SU-DHL-6 (cell line): ENCODE data around the gene AKR1B15.

ENCODE experiments used
- H2AFZ ChIP-seq: fragments of 200-600 bp; sonication (generic); 2 replicates; pipeline ENCODE4 v1.6.1; 2014; ENCODE audit warnings: low read depth, mild to moderate bottlenecking, moderate library complexity, mixed read lengths, antibody characterized with exemption, low read length; ENCODE audit not compliant: severe bottlenecking
- H3F3A ChIP-seq: fragments of 200-600 bp; shearing (Covaris generic); 2 replicates; pipeline ENCODE4 v1.6.0; 2016; ENCODE audit warnings: antibody characterized with exemption, mild to moderate bottlenecking; ENCODE audit not compliant: insufficient read depth
- H3K27ac ChIP-seq: fragments of 200-600 bp; sonication (generic); 2 replicates; pipeline ENCODE4 v1.5.1; 2016; ENCODE audit warnings: low read depth, mild to moderate bottlenecking, low read length, moderate library complexity, mixed read lengths
- H3K27me3 ChIP-seq: fragments of 200-600 bp; sonication (generic), shearing (Covaris generic); 2 replicates; pipeline ENCODE4 v1.6.0; 2014; ENCODE audit warnings: mild to moderate bottlenecking, low read length
- H3K36me3 ChIP-seq: fragments of 200-600 bp; sonication (generic); 2 replicates; pipeline ENCODE4 v1.6.1; 2014; ENCODE audit warnings: mild to moderate bottlenecking, low read length, mixed read lengths
- H3K4me2 ChIP-seq: fragments of 300-600, 200-600 bp; shearing (Covaris generic), sonication (generic); 2 replicates; pipeline ENCODE4 v1.6.0; 2014; ENCODE audit warnings: low read length, low read depth, mild to moderate bottlenecking; ENCODE audit not compliant: poor library complexity, severe bottlenecking
- H3K4me3 ChIP-seq: fragments of 200-600 bp; sonication (generic); 2 replicates; pipeline ENCODE4 v1.5.1; 2014; ENCODE audit warnings: antibody characterized with exemption, low read length, mild to moderate bottlenecking, mixed read lengths; ENCODE audit not compliant: insufficient read depth, poor library complexity, severe bottlenecking
- H3K79me2 ChIP-seq: fragments of 200-600 bp; sonication (generic); 2 replicates; pipeline ENCODE4 v1.6.1; 2014; ENCODE audit warnings: mild to moderate bottlenecking, low read length, moderate library complexity; ENCODE audit not compliant: insufficient read depth
- H3K9ac ChIP-seq: fragments of 200-600 bp; sonication (generic); 2 replicates; pipeline ENCODE4 v1.7.0; 2014; ENCODE audit warnings: mild to moderate bottlenecking, low read length
- H3K9me2 ChIP-seq: fragments of 200-600 bp; sonication (generic); replicated peaks from 2 replicates; pipeline ENCODE4 v1.6.1; 2014; ENCODE audit warnings: low read length; ENCODE audit not compliant: insufficient read depth
- H3K9me3 ChIP-seq: fragments of 200-600 bp; sonication (generic); 2 replicates; pipeline ENCODE4 v1.6.1; 2014; ENCODE audit warnings: low read length, mixed read lengths; ENCODE audit not compliant: insufficient read depth
- H4K20me1 ChIP-seq: fragments of 200-600 bp; sonication (generic); 2 replicates; pipeline ENCODE4 v1.6.1; 2014; ENCODE audit warnings: low read depth, mild to moderate bottlenecking, antibody characterized with exemption, low read length, moderate library complexity, mixed read lengths
- CTCF ChIP-seq: fragments of 200-600 bp; sonication (generic); IDR thresholded peaks from one replicate; pipeline ENCODE4 v1.5.1; 2017; ENCODE audit warnings: antibody characterized with exemption, mild to moderate bottlenecking, low read length, moderate library complexity; ENCODE audit not compliant: insufficient read depth, poor library complexity, severe bottlenecking
- EZH2phosphoT487 ChIP-seq: fragments of 200-600 bp; sonication (generic), shearing (Covaris generic); conservative IDR thresholded peaks from 2 replicates; pipeline ENCODE4 v1.6.1; 2018; ENCODE audit warnings: mild to moderate bottlenecking, antibody characterized with exemption, low read length, moderate library complexity, mixed read lengths

AKR1B15 gene

DNA sequence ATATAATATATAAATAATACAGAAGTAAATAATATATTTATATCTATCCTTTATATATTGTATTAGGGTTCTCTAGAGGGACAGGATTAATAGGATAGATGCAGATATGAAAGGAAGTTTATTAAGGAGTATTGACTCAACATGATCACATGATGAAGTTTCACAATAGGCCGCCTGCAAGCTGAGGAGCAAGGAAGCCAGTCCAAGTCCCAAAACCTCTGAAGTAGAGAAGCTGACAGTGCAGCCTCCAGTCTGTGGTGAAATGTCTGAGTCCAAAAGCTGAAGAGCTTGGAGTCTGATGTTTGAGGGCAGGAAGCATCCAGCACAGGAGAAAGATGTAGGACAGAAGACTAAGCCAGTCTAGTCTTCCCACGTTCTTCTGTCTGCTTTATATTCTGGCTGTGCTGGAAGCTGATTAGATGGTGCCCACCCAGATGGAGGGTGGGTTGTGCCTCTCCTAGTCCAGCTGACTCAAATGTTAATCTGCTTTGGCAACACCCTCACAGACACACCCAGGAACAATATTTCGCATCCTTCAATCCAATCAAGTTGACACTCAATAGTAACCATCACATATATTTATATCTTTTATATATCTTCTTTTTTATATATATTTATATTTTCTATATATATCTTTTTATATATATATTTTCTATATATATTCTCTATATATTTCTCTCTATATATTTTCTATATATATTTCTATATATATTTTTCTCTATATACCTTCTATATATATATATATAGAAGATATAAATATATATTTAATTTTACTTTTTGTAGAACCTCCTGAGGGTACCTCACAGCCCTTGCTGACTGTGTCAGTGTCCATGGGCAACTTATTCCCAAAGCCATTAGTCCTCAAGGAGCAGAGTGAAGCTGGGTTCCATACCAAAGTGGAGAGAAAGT lies 46.2 kb upstream of the AKR1B15 start:
- no peak overlapping the region for H2AFZ ChIP-seq
- no peak overlapping the region for H3K27ac ChIP-seq
- TF ChIP-seq CTCF (no peak), EZH2phosphoT487 (no peak)
- H3K4me3 ChIP-seq: no peak overlapping the region
- 0 out of 2 replicates have a peak, but pooled peaks cover 2% of the 10 kb centered on the region for H3K27me3 ChIP-seq
- no peaks in the 10 kb centered on the region for H4K20me1 ChIP-seq
- no peak overlapping the region for H3K4me2 ChIP-seq
- H3K9me2 ChIP-seq: no peaks in the 10 kb centered on the region
- H3K36me3 ChIP-seq: no peaks in the 10 kb centered on the region
- H3F3A ChIP-seq: no peaks in the 10 kb centered on the region
- H3K9me3 ChIP-seq: no peaks in the 10 kb centered on the region
- H3K9ac ChIP-seq: no peak overlapping the region
- H3K79me2 ChIP-seq: no peaks in the 10 kb centered on the region

DNA sequence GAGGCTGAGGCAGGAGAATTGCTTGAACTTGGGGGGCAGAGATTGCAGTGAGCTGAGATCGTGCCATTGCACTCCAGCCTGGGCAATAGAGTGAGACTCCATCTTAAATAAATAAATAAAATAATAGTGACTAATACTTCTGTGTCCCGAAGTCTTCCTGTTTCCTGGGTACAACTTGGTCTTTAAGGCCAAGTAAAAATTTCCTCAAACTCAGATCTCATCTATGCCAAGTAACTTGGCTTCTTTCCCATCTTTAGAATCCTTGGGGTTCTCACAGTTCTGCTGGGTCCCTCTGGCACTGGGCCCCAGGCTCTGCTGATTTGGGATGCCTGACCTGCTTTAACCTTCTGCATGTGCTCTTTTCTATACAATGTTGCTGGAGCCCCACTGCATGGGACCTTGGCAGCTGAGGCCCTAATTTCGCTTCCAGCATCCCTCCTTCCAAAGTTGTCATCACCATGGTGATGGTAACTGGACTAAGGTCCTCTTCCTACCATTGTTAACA lies 44.2 kb upstream of the AKR1B15 start:
- no peaks in the 10 kb centered on the region for H3F3A ChIP-seq
- H3K79me2 ChIP-seq: no peaks in the 10 kb centered on the region
- no peaks in the 10 kb centered on the region for H4K20me1 ChIP-seq
- H3K27me3 ChIP-seq: 0 out of 2 replicates have a peak, but pooled peaks cover 3% of the 10 kb centered on the region
- H3K9ac ChIP-seq: no peak overlapping the region
- H3K4me3 ChIP-seq: no peak overlapping the region
- H3K9me3 ChIP-seq: no peaks in the 10 kb centered on the region
- no peak for TF ChIP-seq CTCF
- TF ChIP-seq EZH2phosphoT487: no peak
- H3K9me2 ChIP-seq: no peaks in the 10 kb centered on the region
- H3K27ac ChIP-seq: no peak overlapping the region
- H3K4me2 ChIP-seq: no peak overlapping the region
- no peaks in the 10 kb centered on the region for H3K36me3 ChIP-seq
- H2AFZ ChIP-seq: no peak overlapping the region

GRCh38 chr7:134505856-134506255 lies 43.1 kb upstream of the AKR1B15 start:
- no peak overlapping the region for H3K4me2 ChIP-seq
- H3K9me2 ChIP-seq: no peaks in the 10 kb centered on the region

More at GRCh38 chr7:134505856-134506255, 43.1 kb upstream of the AKR1B15 start:
- H3K27ac ChIP-seq: no peak overlapping the region
- H3K79me2 ChIP-seq: no peaks in the 10 kb centered on the region
- H4K20me1 ChIP-seq: no peaks in the 10 kb centered on the region
- H3K9ac ChIP-seq: no peak overlapping the region
- no peaks in the 10 kb centered on the region for H3K36me3 ChIP-seq
- no peaks in the 10 kb centered on the region for H3K9me3 ChIP-seq
- 0 out of 2 replicates have a peak, but pooled peaks cover 3% of the 10 kb centered on the region for H3K27me3 ChIP-seq
- no peak overlapping the region for H3K4me3 ChIP-seq
- H3F3A ChIP-seq: no peaks in the 10 kb centered on the region
- TF ChIP-seq CTCF (no peak), EZH2phosphoT487 (no peak)
- no peak overlapping the region for H2AFZ ChIP-seq
